Gastrocnemius medialis (tissue), 4 donors: ENCODE data around the gene WASF2.

ENCODE experiments used
- POLR2A ChIP-seq, 2 donors: fragments of 450-650 bp; IDR thresholded peaks; one replicate each; pipeline ENCODE4 v1.6.1; 2017; ENCODE audit warnings: antibody characterized with exemption in 2 of 2, mild to moderate bottlenecking in 2 of 2, moderate library complexity in 2 of 2
- TF ChIP-seq, protein P1 (sequence below), 5 experiments: fragments of 450-650 bp in 3 of 5; fragments of 200-600 bp in 2 of 5; sonication (generic) in 2 of 5; IDR thresholded peaks in 4 of 5; conservative IDR thresholded peaks in 1 of 5; 1 replicate in 4 of 5; 2 replicates in 1 of 5; pipeline ENCODE4 v1.5.1; 2016 to 2019; ENCODE audit warnings: antibody characterized with exemption in 5 of 5, mild to moderate bottlenecking in 3 of 5, moderate library complexity in 3 of 5

DNA sequence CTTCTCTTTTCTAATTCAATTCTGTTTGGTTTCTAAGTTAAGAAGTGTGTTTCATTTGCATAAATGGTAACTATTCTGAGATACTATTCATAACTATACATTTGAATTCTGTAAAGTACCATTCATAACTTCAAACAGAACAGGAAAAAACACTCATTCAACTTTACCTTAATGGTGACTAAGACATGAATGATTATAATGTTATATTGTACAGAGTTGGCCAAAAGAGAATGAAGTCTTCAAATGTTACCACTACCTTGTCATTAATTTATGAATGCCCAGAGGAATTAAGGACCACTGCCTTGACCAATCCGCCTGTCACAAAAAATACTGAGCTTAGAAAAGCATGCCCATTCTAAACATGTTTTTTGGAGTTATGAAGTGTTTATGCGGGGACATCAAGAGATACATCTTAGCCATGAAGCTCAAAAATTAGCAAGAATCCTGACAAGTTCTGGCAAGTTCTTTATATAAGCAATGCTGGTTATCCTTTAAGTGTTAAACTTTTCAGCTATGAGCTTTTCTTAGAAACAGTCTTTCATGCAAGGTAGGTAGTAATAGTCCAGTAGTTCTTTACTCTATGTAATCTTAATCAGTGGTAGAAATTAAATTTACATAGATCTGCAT, 7.9 kb downstream of the WASF2 start:
- TF ChIP-seq, protein P1, sequence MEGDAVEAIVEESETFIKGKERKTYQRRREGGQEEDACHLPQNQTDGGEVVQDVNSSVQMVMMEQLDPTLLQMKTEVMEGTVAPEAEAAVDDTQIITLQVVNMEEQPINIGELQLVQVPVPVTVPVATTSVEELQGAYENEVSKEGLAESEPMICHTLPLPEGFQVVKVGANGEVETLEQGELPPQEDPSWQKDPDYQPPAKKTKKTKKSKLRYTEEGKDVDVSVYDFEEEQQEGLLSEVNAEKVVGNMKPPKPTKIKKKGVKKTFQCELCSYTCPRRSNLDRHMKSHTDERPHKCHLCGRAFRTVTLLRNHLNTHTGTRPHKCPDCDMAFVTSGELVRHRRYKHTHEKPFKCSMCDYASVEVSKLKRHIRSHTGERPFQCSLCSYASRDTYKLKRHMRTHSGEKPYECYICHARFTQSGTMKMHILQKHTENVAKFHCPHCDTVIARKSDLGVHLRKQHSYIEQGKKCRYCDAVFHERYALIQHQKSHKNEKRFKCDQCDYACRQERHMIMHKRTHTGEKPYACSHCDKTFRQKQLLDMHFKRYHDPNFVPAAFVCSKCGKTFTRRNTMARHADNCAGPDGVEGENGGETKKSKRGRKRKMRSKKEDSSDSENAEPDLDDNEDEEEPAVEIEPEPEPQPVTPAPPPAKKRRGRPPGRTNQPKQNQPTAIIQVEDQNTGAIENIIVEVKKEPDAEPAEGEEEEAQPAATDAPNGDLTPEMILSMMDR (IDR thresholded peaks at IDR 0.05 in 4 of 5, conservative IDR thresholded peaks at IDR 0.05 in 1 of 5) = no peak
- TF ChIP-seq POLR2A (IDR thresholded peaks at IDR 0.05) = no peak
